T-helper 2 cell treated with Interferon-gamma antibody and Interleukin-4, amounts not matched to agents 5 μg/mL and 100 μg/mL, for 36 hours (primary cell): ENCODE results near the gene ANKRD11.

ENCODE experiments used
- DNase-seq: peaks from one replicate; pipeline ENCODE4 v3.0.0; 2021; ENCODE audit warnings: low spot score
- H3K27ac Mint-ChIP-seq: one replicate; pipeline ENCODE4 v1.8.0; 2021; ENCODE audit warnings: mild to moderate bottlenecking, mixed read lengths
- H3K27me3 Mint-ChIP-seq: one replicate; pipeline ENCODE4 v1.8.0; 2021; ENCODE audit warnings: low read depth, mixed read lengths
- H3K36me3 Mint-ChIP-seq: one replicate; pipeline ENCODE4 v1.8.0; 2021; ENCODE audit warnings: low read depth, mixed read lengths
- H3K4me1 Mint-ChIP-seq: one replicate; pipeline ENCODE4 v1.8.0; 2021; ENCODE audit warnings: low read depth, mixed read lengths
- H3K4me3 Mint-ChIP-seq: one replicate; pipeline ENCODE4 v1.8.0; 2022; ENCODE audit warnings: mild to moderate bottlenecking, moderate library complexity, mixed read lengths
- H3K9me3 Mint-ChIP-seq: one replicate; pipeline ENCODE4 v1.8.0; 2021; ENCODE audit warnings: mixed read lengths

The ANKRD11 gene

DNA sequence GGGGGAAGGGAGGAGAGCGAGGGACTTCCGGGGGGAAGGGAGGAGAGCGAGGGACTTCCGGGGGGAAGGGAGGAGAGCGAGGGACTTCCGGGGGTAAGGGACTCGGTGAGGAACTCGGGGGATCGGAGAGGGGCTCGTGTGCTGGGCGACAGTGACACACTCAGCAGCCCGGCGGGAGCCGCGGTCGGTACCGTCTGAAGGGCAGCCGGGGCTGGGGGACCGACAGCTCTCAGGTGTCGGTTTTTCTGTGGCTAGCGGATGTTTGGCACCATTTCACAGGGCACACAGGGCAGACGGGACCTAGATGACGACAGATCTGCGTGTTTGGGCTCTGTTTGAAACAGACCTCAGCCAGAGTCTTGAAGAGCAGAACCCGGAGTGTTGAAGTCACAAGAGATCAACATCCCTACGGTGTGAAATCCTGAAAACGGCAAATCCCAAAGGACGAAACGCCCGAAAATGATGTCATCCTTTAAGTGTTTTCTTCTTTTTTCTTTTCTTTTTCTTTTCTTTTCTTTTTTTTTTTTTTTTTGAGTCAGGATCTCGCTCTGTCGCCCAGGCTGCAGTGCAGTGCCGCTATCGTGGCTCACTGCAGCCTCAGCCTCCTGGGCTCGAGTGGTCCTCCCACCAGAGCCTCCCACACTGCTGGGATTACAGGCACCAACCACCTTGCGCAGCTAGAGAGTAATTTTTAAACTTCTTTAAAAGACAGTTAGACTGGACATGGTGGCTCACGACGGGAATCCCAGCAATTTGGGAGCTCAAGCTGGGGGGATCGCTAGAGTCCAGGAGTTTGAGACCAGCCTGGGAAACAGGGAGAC is 249.0 kb downstream of the ANKRD11 start:
- H3K4me3 Mint-ChIP-seq, result peak overlapping the region; percentile 99
- peaks cover 6% of the 10 kb centered on the region for H3K4me1 Mint-ChIP-seq
- no peaks in the 10 kb centered on the region for H3K36me3 Mint-ChIP-seq
- H3K9me3 Mint-ChIP-seq, result no peaks in the 10 kb centered on the region
- peak; percentile 75 for DNase-seq
- peak overlapping the region; percentile 99 for H3K27ac Mint-ChIP-seq
- no peaks in the 10 kb centered on the region for H3K27me3 Mint-ChIP-seq

DNA sequence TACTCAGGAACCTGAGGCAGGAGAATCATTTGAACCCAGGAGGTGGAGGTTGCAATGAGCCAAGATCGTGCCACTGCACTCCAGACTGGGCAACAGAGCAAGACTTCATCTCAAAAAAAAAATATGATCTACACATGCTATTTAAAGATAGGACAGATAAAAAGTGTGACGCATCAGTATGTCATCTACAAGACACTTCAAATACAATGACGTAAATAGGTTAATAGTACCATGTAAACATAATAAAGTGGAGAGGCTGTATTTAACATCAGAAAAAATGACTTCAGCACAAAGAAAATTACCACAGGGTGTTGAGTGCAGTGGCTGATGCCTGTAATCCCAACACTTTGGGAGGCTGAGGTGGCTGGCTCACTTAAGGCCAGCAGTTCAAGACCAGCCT is 252.6 kb downstream of the ANKRD11 start:
- Mint-ChIP-seq H3K36me3 (peaks cover 15% of the 10 kb centered on the region), H3K4me3 (no peak overlapping the region), H3K9me3 (peaks cover 10% of the 10 kb centered on the region)

GRCh38 chr16:89233678-89234490 is 256.5 kb downstream of the ANKRD11 start:
- Mint-ChIP-seq H3K27ac (no peak overlapping the region), H3K9me3 (peaks cover 18% of the 10 kb centered on the region), H3K4me1 (no peaks in the 10 kb centered on the region), H3K4me3 (no peak overlapping the region), H3K36me3 (peaks cover 45% of the 10 kb centered on the region), H3K27me3 (no peaks in the 10 kb centered on the region)
- DNase-seq, result no peak

More for the DNA sequence above, 252.6 kb downstream of the ANKRD11 start:
- H3K27ac Mint-ChIP-seq, result no peak overlapping the region
- H3K27me3 Mint-ChIP-seq, result no peaks in the 10 kb centered on the region
- H3K4me1 Mint-ChIP-seq, result peaks cover 3% of the 10 kb centered on the region
- no peak for DNase-seq

DNA sequence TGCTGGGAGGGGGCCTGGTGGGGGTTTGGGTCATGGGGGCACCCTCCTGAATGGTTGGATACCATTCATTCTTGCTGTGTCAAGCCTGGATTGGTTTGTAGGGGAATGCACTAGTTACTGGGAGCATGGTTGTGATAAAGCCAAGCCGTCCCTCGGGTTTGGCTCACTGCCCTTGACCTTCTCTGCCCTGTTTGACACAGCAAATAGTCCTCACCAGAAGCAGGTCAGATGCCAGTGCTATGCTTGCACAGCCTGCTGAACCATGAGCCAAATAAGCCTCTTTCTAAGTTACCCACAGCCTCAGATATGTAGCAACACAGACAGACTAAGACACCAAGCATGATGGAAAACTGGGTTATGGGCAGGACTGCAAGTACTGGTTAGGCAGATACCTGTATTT is 258.3 kb downstream of the ANKRD11 start:
- H3K36me3 Mint-ChIP-seq, result peaks cover 63% of the 10 kb centered on the region
- DNase-seq, result no peak
- no peaks in the 10 kb centered on the region for H3K4me1 Mint-ChIP-seq
- H3K9me3 Mint-ChIP-seq, result peaks cover 34% of the 10 kb centered on the region
- H3K27me3 Mint-ChIP-seq, result no peaks in the 10 kb centered on the region
- no peak overlapping the region for H3K27ac Mint-ChIP-seq
- H3K4me3 Mint-ChIP-seq, result no peak overlapping the region

GRCh38 chr16:89230255-89230654 is 260.1 kb downstream of the ANKRD11 start:
- DNase-seq, result no peak
- peaks cover 80% of the 10 kb centered on the region for H3K36me3 Mint-ChIP-seq
- no peak overlapping the region for H3K27ac Mint-ChIP-seq
- no peaks in the 10 kb centered on the region for H3K4me1 Mint-ChIP-seq
- H3K27me3 Mint-ChIP-seq, result no peaks in the 10 kb centered on the region
- H3K9me3 Mint-ChIP-seq, result peaks cover 46% of the 10 kb centered on the region
- no peak overlapping the region for H3K4me3 Mint-ChIP-seq

- Mint-ChIP-seq H3K27ac (no peak overlapping the region), H3K36me3 (peaks cover 58% of the 10 kb centered on the region), H3K4me1 (no peaks in the 10 kb centered on the region), H3K27me3 (no peaks in the 10 kb centered on the region), H3K9me3 (peaks cover 33% of the 10 kb centered on the region), H3K4me3 (no peak overlapping the region)
- DNase-seq, result no peak
These were observed 265.7 kb downstream of the ANKRD11 start for GRCh38 chr16:89224665-89225064.

DNA sequence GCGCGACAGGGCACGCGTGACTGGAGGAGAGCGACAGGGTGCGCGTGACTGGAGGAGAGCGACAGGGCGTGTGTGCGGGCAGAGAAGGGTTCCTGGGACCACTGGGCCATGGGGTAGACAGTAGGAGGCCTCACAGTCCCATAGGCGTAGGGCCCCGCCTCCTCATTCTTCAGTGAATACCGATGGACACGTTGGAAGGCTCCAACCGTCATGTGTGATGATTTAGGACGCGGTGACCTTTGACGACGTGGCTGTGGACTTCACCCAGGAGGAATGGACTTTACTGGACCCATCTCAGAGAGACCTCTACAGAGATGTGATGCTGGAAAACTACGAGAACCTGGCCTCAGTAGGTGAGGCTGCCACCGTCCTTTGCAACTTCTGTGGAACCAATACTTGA is 267.4 kb downstream of the ANKRD11 start:
- Mint-ChIP-seq H3K9me3 (peaks cover 20% of the 10 kb centered on the region), H3K36me3 (peaks cover 44% of the 10 kb centered on the region), H3K27ac (no peak overlapping the region), H3K4me3 (no peak overlapping the region), H3K27me3 (no peaks in the 10 kb centered on the region), H3K4me1 (peaks cover 5% of the 10 kb centered on the region)
- DNase-seq, result no peak

DNA sequence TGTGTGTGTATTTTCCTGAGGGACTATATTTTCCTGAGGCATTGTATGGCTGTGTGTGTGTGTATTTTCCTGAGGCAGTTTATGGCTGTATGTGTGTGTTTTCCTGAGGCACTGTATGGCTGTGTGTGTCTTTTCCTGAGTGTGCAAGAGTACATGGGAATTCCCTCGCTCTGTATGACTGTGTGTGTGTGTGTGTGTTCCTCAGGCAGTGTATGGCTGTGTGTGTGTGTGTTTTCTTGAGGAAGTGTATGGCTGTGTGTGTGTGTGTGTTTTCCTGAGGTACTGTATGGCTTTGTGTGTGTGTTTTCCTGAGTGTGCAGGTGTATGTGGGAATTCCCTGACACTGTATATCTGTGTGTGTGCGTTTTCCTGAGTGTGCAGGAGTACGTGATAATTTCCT is 268.8 kb downstream of the ANKRD11 start:
- Mint-ChIP-seq H3K9me3 (peaks cover 8% of the 10 kb centered on the region), H3K27me3 (no peaks in the 10 kb centered on the region), H3K36me3 (peaks cover 31% of the 10 kb centered on the region), H3K27ac (no peak overlapping the region), H3K4me1 (peaks cover 8% of the 10 kb centered on the region), H3K4me3 (no peak overlapping the region)
- DNase-seq, result no peak

GRCh38 chr16:89219365-89219764 is 271.0 kb downstream of the ANKRD11 start:
- Mint-ChIP-seq H3K4me1 (peaks cover 13% of the 10 kb centered on the region), H3K9me3 (no peaks in the 10 kb centered on the region), H3K4me3 (peak overlapping the region; percentile 69), H3K27ac (peak overlapping the region; percentile 60), H3K36me3 (peaks cover 13% of the 10 kb centered on the region), H3K27me3 (peaks cover 3% of the 10 kb centered on the region)
- DNase-seq, result no peak
